ENCODE results near the gene MDFIC.

DNA sequence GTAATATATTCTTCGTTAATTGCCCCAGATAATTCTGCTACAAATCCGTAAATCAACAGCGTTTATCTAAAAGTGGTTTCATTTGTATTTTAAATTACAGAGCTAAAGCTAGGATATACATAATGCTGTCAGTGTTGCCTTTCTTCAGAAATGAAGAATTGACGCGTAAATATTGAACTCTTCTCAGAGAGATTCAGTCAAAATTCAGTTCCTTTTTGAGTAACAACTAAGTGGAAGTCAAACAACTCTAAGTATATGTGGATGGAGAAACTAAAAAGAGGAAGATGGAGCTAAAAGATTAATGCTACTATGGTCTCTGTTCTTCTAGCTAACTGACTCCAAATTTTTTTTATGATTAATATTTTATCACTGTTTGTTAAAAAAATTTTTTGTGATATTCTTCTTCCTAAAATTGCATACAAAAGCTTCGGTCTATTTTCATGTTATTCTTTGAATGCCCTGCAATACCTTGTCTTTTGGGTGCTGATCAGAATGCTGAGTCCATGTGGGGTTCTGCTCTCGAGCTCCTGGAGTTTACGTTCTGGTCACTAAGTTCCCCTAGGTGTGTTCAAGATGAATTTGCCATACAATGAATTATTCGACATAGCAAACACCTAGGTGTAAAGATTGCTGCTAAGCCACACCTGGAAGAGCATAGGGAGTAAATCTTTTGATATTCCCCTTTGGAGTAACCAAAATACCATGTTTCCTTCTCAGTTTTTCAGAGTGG is 20.7 kb downstream of the MDFIC start:
- no peak for TF ChIP-seq YY1 (IDR thresholded peaks at IDR 0.05; ENCODE audit: insufficient read depth, insufficient read length)
- no peak for TF ChIP-seq ZNF274 (IDR thresholded peaks at IDR 0.05; ENCODE audit: low read depth, low read length)
